Progenitor cell of endocrine pancreas (in vitro differentiated cells): ENCODE measurements around the gene DLX2. TPM values are rescaled to one million over a fixed set of nuclear protein-coding genes. Genes with fewer than 3 reads are reported as not detected.
A peak's percentile ranks its signal among the peaks of the same experiment; 100 is the strongest.

Source experiments
- DNase-seq: peaks from one replicate; pipeline ENCODE4 v3.0.0; 2021; ENCODE audit warnings: low spot score; ENCODE audit not compliant: unreplicated experiment
- H3K27ac Mint-ChIP-seq: 2 replicates; pipeline ENCODE4 v1.8.0; 2021; ENCODE audit warnings: mild to moderate bottlenecking, moderate library complexity, mixed read lengths
- H3K27me3 Mint-ChIP-seq: 2 replicates; pipeline ENCODE4 v1.8.0; 2021; ENCODE audit warnings: mixed read lengths
- H3K36me3 Mint-ChIP-seq: 2 replicates; pipeline ENCODE4 v1.8.0; 2022; ENCODE audit warnings: mixed read lengths; ENCODE audit not compliant: insufficient read depth
- H3K4me1 Mint-ChIP-seq: 2 replicates; pipeline ENCODE4 v1.8.0; 2021; ENCODE audit warnings: low read depth, mixed read lengths
- H3K4me3 Mint-ChIP-seq: 2 replicates; pipeline ENCODE4 v1.8.0; 2021; ENCODE audit warnings: low read depth, mild to moderate bottlenecking, moderate library complexity, mixed read lengths
- H3K9me3 Mint-ChIP-seq: 2 replicates; pipeline ENCODE4 v1.8.0; 2021; ENCODE audit warnings: low read depth, mixed read lengths
- total RNA-seq: library from RNA; stranded (reverse); gene quantifications from 2 replicates; pipeline ENCODE4 v1.2.1, GENCODE V29; 2021
- TF ChIP-seq, protein P1 (sequence below): fragments of 200-600 bp; sonication (generic); IDR thresholded peaks from one replicate; pipeline ENCODE4 v1.5.0; 2021; ENCODE audit warnings: antibody characterized with exemption, mild to moderate bottlenecking; ENCODE audit not compliant: unreplicated experiment

Gene DLX2
- total RNA-seq, 1 donor from 2014 or later = 1.7 TPM

GRCh38 chr2:172088245-172089004 lies 14.3 kb downstream of the DLX2 start:
- no peaks in the 10 kb centered on the region for H3K9me3 Mint-ChIP-seq
- peak overlapping the region; percentile 16 for H3K27ac Mint-ChIP-seq
- no peaks in the 10 kb centered on the region for H3K36me3 Mint-ChIP-seq
- no peak for DNase-seq
- TF ChIP-seq, protein P1, sequence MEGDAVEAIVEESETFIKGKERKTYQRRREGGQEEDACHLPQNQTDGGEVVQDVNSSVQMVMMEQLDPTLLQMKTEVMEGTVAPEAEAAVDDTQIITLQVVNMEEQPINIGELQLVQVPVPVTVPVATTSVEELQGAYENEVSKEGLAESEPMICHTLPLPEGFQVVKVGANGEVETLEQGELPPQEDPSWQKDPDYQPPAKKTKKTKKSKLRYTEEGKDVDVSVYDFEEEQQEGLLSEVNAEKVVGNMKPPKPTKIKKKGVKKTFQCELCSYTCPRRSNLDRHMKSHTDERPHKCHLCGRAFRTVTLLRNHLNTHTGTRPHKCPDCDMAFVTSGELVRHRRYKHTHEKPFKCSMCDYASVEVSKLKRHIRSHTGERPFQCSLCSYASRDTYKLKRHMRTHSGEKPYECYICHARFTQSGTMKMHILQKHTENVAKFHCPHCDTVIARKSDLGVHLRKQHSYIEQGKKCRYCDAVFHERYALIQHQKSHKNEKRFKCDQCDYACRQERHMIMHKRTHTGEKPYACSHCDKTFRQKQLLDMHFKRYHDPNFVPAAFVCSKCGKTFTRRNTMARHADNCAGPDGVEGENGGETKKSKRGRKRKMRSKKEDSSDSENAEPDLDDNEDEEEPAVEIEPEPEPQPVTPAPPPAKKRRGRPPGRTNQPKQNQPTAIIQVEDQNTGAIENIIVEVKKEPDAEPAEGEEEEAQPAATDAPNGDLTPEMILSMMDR = no peak
- H3K4me3 Mint-ChIP-seq = peak overlapping the region; percentile 4
- H3K27me3 Mint-ChIP-seq = peaks cover 98% of the 10 kb centered on the region
- peaks cover 11% of the 10 kb centered on the region for H3K4me1 Mint-ChIP-seq

- no peak for DNase-seq
- no peaks in the 10 kb centered on the region for H3K9me3 Mint-ChIP-seq
- peaks cover 11% of the 10 kb centered on the region for H3K4me1 Mint-ChIP-seq
- H3K4me3 Mint-ChIP-seq = peak overlapping the region; percentile 31
- peaks cover 98% of the 10 kb centered on the region for H3K27me3 Mint-ChIP-seq
- H3K27ac Mint-ChIP-seq = no peak overlapping the region
- TF ChIP-seq, protein P1 = no peak
- H3K36me3 Mint-ChIP-seq = no peaks in the 10 kb centered on the region
These were observed 14.9 kb downstream of the DLX2 start for GRCh38 chr2:172087780-172088244.

DNA sequence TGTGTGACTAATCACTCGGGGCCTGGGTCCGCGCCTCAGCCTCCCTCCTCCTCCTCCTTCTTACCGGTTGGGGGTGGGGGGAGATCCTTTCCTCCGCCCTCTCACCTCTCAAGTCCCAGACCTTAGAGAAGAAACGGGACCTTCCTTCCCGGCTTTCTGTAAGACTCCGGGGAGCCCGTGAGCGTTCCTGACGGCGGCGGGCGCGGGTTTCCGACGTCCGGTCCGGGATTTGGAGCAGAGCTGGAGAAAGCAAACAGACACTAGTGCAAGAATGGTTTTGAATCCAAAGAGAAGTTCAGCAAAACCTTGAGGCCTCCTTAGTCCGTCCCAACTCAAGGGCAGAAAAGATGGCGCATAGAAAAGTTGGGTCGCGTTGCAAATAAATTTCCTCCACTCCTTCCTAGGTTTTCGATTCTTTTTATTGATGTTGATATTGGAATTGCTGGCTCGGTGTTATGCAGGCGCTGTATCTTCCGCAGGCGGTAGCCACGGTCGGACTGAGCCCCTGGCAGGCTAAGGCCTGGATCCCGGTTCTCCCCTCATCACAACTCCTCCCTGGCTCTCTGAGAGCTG lies 15.4 kb downstream of the DLX2 start:
- TF ChIP-seq, protein P1 = no peak
- Mint-ChIP-seq H3K36me3 (no peaks in the 10 kb centered on the region), H3K4me3 (peak overlapping the region; percentile 54), H3K4me1 (peaks cover 11% of the 10 kb centered on the region), H3K27ac (no peak overlapping the region), H3K27me3 (peaks cover 98% of the 10 kb centered on the region), H3K9me3 (no peaks in the 10 kb centered on the region)
- no peak for DNase-seq

- Mint-ChIP-seq H3K27me3 (peaks cover 98% of the 10 kb centered on the region), H3K4me1 (peaks cover 11% of the 10 kb centered on the region), H3K27ac (no peak overlapping the region)
These were observed 16.2 kb downstream of the DLX2 start for GRCh38 chr2:172086241-172087206.

More at GRCh38 chr2:172086241-172087206, 16.2 kb downstream of the DLX2 start:
- H3K9me3 Mint-ChIP-seq = no peaks in the 10 kb centered on the region
- TF ChIP-seq, protein P1 = peak; percentile 49
- no peaks in the 10 kb centered on the region for H3K36me3 Mint-ChIP-seq
- no peak for DNase-seq
- peak overlapping the region; percentile 67 for H3K4me3 Mint-ChIP-seq
